HG03196 (cell line): ENCODE data around the gene STRN4.
A peak's percentile ranks its signal among the peaks of the same experiment; 100 is the strongest.
"Not testable (repeated sequence)": the region's sequence is repeated elsewhere in the genome, so short reads cannot be mapped to it uniquely, and the experiment has no call there.

Source experiments
- ATAC-seq: cut with Tn5 transposase; IDR thresholded peaks from one replicate; pipeline ENCODE4 v1.9.1; 2021; ENCODE audit not compliant: unreplicated experiment

Gene STRN4

DNA sequence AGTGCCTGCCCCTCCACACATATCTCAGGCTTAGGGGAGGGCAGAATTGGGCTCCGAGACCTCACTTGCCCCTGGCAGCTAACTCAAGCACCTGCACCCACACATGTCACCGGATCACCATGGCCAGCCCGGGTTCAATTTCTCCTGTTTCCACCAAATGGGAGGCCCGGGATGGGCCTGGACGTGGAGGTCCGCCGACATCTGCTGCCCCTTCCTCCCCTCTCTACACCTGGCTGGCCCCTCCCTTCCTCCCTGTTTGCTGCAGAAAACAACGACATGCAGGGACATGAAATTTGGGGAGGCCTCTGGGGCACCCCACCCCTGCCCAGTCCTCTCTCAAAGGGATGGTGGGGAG lies 30.7 kb downstream of the STRN4 start:
- no peak for ATAC-seq

GRCh38 chr19:46714444-46715106 lies 31.7 kb downstream of the STRN4 start:
- ATAC-seq = no peak

GRCh38 chr19:46713781-46714443 lies 32.3 kb downstream of the STRN4 start:
- ATAC-seq = no peak

DNA sequence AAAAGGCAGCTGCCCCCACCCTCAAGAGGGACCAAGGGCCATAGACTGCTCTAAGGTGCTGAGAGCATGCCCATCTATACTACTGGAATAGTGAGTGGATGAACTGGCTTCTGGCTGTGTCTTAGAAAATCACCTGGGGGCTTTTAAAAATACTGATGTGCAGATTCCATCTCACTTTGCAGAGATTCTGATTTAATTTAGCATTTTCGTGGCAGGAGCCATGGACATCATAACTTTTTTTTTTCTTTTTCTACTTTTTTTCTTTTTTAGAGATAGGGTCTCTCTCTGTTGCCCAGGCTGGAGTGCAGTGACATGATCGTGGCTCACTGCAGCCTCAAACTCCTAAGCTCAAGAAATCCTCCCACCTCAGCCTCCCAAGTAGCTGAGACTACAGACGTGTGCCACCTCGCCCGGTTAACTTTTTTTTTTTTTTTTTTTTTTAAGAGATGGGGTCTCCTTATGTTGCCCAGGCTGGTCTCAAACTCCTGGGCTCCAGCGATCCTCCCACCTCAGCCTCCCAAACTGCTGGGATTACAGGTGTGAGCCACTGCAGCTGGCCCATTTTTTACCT lies 33.4 kb downstream of the STRN4 start:
- ATAC-seq = not testable (repeated sequence)

GRCh38 chr19:46710687-46711086 lies 35.6 kb downstream of the STRN4 start:
- ATAC-seq = no peak

- ATAC-seq = peak; percentile 43
Measured at GRCh38 chr19:46704379-46705076, 41.7 kb downstream of the STRN4 start.

GRCh38 chr19:46700704-46701103 lies 45.5 kb downstream of the STRN4 start:
- ATAC-seq = no peak

DNA sequence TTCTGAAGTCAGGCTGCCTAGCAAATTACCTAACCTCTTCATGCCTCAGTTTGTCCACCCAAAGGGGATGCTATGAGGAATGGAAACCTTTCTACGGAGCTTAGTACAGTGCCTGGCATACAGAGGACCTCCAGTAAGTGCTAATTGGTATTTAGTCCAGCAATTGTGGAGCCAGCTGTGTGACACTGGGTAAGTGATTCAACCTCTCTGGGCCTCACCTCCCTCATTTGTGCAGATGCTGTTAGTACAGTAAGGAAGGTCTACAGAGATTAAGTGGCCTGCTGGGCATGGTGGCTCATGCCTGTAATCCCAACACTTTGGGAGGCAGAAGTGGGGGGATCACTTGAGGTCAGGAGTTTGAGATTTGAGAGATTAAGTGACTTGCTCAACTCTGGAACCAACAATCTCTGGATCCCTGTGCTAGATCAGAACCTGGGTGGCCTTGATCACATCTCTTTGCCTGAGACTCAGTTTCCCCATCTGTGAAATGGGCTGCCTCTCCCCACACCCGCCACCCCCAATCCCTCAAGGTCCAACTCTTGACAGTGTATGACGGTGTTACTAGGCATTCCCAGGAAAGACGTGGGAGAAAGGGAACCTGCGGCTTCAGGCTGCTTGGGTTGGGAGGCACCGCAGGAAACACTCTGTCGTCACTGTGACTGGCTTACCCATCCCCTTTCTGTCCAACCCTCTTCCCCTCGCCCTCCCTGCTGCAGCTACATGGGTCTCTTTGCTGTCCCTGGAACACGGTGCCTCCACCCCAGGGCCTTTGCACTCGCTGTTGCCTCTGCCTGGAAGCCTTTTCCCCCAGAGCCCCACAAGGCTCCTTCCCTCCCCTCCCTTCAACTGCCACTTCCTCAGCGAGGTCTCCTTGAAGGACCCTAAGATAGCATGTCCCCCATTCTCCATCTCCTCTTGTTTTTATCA lies 47.6 kb downstream of the STRN4 start:
- ATAC-seq = no peak

DNA sequence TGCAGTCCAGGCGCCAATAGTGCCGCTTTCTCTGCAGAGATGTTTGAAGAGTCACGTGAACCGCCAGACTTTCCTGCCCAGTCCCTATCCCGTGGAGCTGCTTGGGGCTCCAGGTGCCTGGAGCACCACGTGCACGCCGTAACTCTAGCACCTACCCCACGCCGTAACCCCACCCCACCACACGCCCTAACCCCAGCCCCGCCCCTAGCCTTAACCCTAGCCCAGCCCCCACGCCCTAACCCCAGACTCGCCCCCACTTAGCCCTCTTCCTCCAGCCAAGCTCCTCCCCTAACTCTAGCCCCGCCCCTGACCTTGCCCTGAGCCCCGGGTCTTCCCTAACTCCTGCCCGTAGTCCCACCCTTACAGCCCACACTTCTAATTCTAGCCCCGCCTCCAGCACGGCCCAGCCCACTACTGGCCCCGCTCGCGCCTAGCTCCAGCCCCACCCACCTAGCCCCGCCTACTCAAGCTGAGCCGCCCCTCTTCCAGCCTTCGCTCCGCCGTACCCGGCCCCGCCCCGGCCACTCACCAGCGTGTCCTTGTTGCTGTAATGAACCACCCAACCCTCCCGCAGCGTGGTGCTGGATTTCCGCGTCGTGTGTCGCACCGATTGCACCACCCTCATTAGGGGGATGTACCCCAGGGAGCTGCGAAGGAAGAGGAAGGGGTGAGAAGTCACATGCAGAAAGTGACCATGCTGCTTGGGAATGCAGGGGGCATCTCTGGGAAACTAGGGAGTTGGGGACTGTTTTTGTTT lies 48.9 kb downstream of the STRN4 start:
- no peak for ATAC-seq

DNA sequence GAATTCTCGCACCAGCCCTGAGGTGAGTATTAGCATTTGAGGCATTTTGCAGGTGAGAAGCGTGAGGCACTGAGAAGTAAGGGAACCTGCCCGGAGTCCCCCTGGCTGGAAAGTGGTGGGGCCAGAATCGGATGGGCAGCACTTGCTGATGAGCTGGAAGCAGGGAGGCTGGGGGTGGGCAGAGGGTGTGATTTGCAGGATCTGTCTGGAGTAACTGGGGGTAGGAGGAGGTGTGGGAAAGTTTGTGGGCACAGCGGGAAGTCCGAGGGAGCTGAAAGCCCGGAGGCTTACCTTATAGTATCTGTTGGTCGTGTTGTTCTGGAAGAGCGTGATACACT lies 49.4 kb downstream of the STRN4 start:
- no peak for ATAC-seq

- no peak for ATAC-seq
Measured at GRCh38 chr19:46696052-46696451, 50.2 kb downstream of the STRN4 start.

- no peak for ATAC-seq
Measured at GRCh38 chr19:46693760-46694159, 52.5 kb downstream of the STRN4 start.

GRCh38 chr19:46692918-46693722 lies 53.1 kb downstream of the STRN4 start:
- ATAC-seq = no peak

GRCh38 chr19:46691948-46692347 lies 54.3 kb downstream of the STRN4 start:
- no peak for ATAC-seq

- no peak for ATAC-seq
Measured at GRCh38 chr19:46691104-46691503, 55.1 kb downstream of the STRN4 start.

DNA sequence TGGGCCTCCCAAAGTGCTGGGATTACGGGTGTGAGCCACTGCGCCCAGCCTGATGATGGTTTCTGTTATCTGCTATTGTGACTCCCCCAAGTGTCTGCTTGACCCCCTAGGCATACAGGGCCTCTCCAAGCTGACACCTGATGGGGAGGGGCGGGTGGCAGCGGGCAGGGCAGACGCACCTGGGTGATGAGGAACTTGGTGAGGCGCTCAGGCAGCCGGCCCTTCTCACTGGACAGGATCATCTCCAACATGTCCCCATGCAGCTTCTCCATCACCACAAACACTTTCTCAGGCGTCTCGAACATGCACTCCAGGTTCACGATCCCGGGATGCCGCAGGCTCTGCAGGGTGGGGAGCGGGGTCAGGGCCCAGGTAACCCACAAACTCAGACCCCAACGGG lies 56.9 kb downstream of the STRN4 start:
- ATAC-seq = no peak

- ATAC-seq = no peak
Measured at GRCh38 chr19:46687438-46688145, 58.7 kb downstream of the STRN4 start.

DNA sequence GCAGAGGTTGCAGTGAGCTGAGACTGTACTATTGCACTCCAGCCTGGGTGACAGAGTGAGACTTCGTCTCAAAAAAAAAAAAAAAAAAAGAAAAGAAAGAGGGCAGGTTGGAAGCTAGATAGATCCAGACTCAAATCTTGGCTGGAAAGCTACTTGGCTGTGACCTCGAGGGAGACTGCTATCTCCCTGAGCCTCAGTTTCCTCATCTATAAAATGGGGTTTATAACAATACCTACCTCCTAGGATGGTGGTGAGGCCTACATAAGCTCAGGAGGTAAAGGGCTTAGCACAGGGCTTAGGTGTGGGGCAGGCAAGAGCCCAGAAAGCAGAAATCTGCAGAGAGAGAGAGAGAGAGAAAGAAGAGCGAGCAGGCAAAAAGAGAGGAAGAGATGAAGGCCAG lies 61.1 kb downstream of the STRN4 start:
- ATAC-seq = no peak
